ENCODE data around the gene ZNF536. TPM values are rescaled to one million over a fixed set of nuclear protein-coding genes. Genes with fewer than 3 reads are reported as not detected.
"Not testable (repeated sequence)": the region's sequence is repeated elsewhere in the genome, so short reads cannot be mapped to it uniquely, and the experiment has no call there.

ZNF536 gene
- total RNA-seq, 1 donor from 2014 or later, result not detected

GRCh38 chr19:30336290-30336689 lies 35.9 kb upstream of the ZNF536 start:
- intact Hi-C loops (cut with micrococcal nuclease), result no loop called here
- no peaks in the 10 kb centered on the region for H3K36me3 Mint-ChIP-seq (ENCODE audit: low read depth)
- H3K27ac Mint-ChIP-seq, result no peak overlapping the region
- no peaks in the 10 kb centered on the region for H3K4me1 Mint-ChIP-seq
- DNase-seq, result no peak
- H3K9me3 Mint-ChIP-seq, result no peaks in the 10 kb centered on the region
- no peak overlapping the region for H3K4me3 Mint-ChIP-seq
- no peaks in the 10 kb centered on the region for H3K27me3 Mint-ChIP-seq

DNA sequence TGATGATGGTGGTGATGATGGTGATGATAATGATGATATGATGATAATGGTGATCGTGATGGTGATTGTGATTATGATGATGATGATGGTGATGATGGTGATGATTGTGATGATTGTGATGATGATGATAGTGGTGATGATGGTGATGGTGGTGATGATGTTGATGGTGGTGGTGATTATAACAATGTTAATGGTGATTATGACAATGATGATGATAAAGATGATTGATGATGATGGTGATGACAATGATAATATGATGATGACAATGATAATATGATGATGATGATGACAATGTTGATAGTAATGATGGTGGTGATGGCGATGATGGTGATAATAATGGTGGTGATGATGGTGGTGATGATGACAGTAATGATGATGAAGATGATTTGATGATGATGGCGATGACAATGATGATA lies 34.1 kb upstream of the ZNF536 start:
- no peaks in the 10 kb centered on the region for H3K9me3 Mint-ChIP-seq
- no peak overlapping the region for H3K27ac Mint-ChIP-seq
- no peaks in the 10 kb centered on the region for H3K4me1 Mint-ChIP-seq
- no peaks in the 10 kb centered on the region for H3K27me3 Mint-ChIP-seq
- no peak for DNase-seq
- H3K4me3 Mint-ChIP-seq, result no peak overlapping the region
- intact Hi-C loops (cut with micrococcal nuclease), result no loop called here
- H3K36me3 Mint-ChIP-seq (ENCODE audit: low read depth), result no peaks in the 10 kb centered on the region

GRCh38 chr19:30338878-30339623 lies 33.1 kb upstream of the ZNF536 start:
- intact Hi-C loops (cut with micrococcal nuclease), result no loop called here
- no peaks in the 10 kb centered on the region for H3K4me1 Mint-ChIP-seq
- no peak for DNase-seq
- no peak overlapping the region for H3K4me3 Mint-ChIP-seq
- H3K27me3 Mint-ChIP-seq, result no peaks in the 10 kb centered on the region
- no peak overlapping the region for H3K27ac Mint-ChIP-seq
- no peaks in the 10 kb centered on the region for H3K36me3 Mint-ChIP-seq (ENCODE audit: low read depth)
- H3K9me3 Mint-ChIP-seq, result no peaks in the 10 kb centered on the region

DNA sequence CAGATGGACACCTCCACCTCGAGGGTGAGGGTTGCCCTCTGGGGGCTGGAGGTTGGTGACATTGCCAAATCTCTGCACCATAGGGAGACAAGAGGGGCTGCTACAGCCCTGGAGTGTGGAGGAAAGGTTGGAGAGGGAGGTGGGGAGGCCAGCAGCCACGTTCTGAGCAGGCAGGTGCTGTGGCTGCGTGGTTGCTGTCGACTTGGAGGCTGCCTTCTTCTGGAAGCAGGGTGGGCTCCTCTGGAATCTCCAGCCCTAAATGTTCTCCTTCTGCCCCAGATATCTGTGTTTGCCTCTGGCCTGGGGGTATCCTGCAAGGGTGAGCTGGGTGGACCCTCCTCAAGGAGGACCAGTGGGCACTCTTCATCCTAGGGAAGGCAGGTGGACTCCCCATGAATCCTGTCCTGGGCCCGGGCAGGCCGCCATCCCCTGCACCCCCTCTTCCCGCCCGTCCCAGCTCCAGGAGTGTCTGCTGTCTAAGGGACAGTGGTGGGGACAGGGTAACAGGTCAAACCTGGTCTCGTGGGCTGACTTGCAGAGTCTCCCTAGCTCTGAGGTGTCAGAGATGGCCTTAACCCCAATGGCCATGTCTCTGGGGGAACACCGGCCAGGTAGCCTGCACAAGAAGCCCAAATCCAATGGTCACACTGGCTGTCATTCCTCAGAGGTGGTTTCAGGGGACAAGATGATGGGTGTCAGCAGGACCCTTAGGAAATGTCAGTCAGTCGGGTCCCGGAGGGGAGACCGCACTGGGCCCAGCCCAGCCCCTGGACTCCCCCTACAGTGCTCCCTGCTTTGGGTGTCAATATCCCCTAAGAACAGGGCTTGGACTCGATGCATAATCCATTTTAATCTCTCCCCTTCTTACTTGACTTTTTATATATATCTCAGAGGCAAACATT lies 32.3 kb upstream of the ZNF536 start:
- intact Hi-C loops (cut with micrococcal nuclease), result no loop called here
- Mint-ChIP-seq H3K4me1 (no peaks in the 10 kb centered on the region), H3K27me3 (no peaks in the 10 kb centered on the region), H3K4me3 (no peak overlapping the region), H3K9me3 (no peaks in the 10 kb centered on the region), H3K36me3 (ENCODE audit: low read depth) (no peaks in the 10 kb centered on the region), H3K27ac (no peak overlapping the region)
- no peak for DNase-seq

GRCh38 chr19:30340771-30341561 lies 31.2 kb upstream of the ZNF536 start:
- no peaks in the 10 kb centered on the region for H3K27me3 Mint-ChIP-seq
- H3K9me3 Mint-ChIP-seq, result peaks cover 4% of the 10 kb centered on the region
- DNase-seq, result no peak
- H3K27ac Mint-ChIP-seq, result no peak overlapping the region
- H3K4me3 Mint-ChIP-seq, result no peak overlapping the region
- no peaks in the 10 kb centered on the region for H3K4me1 Mint-ChIP-seq
- no peaks in the 10 kb centered on the region for H3K36me3 Mint-ChIP-seq (ENCODE audit: low read depth)
- intact Hi-C loops (cut with micrococcal nuclease), result no loop called here

DNA sequence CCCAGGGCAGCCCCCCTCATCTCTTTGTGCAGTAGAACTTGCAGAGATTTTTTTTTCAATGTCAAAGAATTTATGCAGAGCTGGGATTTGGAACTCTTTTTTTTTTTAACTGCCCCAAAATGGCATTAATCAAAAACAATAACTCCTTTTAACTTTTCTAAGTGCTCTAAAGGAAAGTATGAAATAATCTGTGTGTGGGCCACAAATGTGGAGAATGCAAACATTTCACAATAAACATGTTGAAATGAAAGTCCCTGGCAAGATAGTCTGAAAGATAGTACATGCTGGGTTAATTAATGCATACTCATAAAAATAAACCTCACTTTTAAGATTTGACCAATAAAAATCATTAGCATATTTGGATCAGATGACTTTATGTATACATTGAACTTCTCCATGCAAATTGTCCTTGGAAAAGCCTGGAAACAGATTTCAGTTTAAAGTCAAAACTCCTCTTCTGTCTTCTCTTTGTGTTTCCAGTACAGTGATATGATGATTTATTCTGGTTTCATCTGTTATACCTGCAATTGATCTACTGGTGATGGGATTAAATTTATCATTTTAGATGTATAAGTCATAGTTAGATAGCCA lies 30.5 kb upstream of the ZNF536 start:
- H3K36me3 Mint-ChIP-seq (ENCODE audit: low read depth), result no peaks in the 10 kb centered on the region
- H3K4me1 Mint-ChIP-seq, result no peaks in the 10 kb centered on the region
- no peaks in the 10 kb centered on the region for H3K27me3 Mint-ChIP-seq
- H3K4me3 Mint-ChIP-seq, result no peak overlapping the region
- H3K9me3 Mint-ChIP-seq, result peaks cover 4% of the 10 kb centered on the region
- no peak overlapping the region for H3K27ac Mint-ChIP-seq
- no peak for DNase-seq
- intact Hi-C loops (cut with micrococcal nuclease), result no loop called here

DNA sequence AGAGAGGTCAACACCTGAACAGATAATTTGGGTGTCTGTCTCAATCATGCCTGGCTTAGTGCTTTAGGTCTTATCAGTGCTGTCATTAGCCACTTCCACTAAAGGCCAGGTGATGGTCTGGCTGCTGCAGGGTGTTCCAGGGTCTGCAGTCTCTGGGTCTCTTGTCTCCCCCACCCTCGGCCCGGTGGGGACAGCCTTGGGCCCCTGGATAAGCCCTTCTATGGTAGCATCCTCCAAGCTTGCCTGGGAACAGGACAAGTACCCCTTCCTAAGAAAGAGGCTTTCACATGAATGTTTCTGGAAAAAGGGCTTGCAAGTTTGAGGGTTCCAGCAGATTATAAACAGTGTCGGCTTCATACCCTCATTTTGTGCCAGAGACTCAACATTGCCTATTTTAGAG lies 29.3 kb upstream of the ZNF536 start:
- Mint-ChIP-seq H3K27me3 (no peaks in the 10 kb centered on the region), H3K4me1 (no peaks in the 10 kb centered on the region), H3K27ac (no peak overlapping the region), H3K4me3 (no peak overlapping the region), H3K9me3 (peaks cover 4% of the 10 kb centered on the region), H3K36me3 (ENCODE audit: low read depth) (no peaks in the 10 kb centered on the region)
- DNase-seq, result no peak
- intact Hi-C loops (cut with micrococcal nuclease), result no loop called here

DNA sequence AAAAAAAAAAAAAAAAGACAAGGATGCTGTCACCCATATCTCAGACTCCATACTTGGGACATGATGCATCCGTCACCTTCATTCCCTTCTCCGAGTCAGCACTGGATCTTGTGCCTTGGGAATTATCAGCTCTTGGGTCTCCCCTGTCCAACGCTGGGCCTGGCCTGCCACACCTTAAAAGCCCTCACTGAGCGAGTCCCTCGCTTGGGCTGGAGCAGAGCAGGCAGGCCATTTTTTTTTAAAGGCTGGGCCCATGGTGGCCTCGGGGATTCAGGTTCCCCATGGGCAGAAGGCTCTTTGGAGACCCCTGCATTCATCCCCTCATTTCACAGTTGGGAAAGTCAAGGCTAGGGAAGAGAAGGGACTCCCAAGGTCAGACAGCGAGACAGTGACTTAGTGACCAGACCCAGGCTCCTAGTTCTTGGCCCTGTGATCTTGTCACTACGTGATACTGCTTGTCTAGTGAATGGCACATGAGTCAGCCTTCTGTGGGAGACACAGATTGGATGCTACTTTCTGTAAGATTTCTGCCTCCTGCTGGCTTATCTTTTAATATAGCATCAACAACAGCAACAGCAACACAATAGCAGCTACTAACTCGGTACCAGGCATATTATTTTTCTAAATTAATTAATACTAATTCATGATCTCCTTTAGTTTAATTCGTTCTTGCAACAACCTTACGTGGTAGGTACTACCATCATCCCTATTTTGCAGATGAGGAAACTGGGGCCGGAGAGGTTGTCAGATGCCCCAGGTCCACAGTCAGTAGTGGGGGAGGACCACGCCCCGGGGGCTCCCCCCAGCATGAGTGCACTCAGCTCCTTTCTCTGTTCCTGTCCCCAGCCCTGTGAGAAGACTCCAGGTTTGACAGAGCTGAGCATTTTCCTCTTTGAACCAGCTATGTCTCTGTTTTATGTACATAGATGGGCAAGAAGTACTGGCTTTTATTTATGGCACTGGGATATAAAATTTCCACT lies 27.4 kb upstream of the ZNF536 start:
- intact Hi-C loops (cut with micrococcal nuclease), result no loop called here
- no peak overlapping the region for H3K4me3 Mint-ChIP-seq
- no peaks in the 10 kb centered on the region for H3K36me3 Mint-ChIP-seq (ENCODE audit: low read depth)
- peaks cover 4% of the 10 kb centered on the region for H3K9me3 Mint-ChIP-seq
- H3K4me1 Mint-ChIP-seq, result no peaks in the 10 kb centered on the region
- H3K27me3 Mint-ChIP-seq, result no peaks in the 10 kb centered on the region
- no peak for DNase-seq
- H3K27ac Mint-ChIP-seq, result no peak overlapping the region

GRCh38 chr19:30345686-30346085 lies 26.5 kb upstream of the ZNF536 start:
- Mint-ChIP-seq H3K27me3 (no peaks in the 10 kb centered on the region), H3K27ac (no peak overlapping the region), H3K36me3 (ENCODE audit: low read depth) (no peaks in the 10 kb centered on the region), H3K9me3 (peaks cover 4% of the 10 kb centered on the region), H3K4me1 (no peaks in the 10 kb centered on the region), H3K4me3 (no peak overlapping the region)
- no peak for DNase-seq
- intact Hi-C loops (cut with micrococcal nuclease), result no loop called here

DNA sequence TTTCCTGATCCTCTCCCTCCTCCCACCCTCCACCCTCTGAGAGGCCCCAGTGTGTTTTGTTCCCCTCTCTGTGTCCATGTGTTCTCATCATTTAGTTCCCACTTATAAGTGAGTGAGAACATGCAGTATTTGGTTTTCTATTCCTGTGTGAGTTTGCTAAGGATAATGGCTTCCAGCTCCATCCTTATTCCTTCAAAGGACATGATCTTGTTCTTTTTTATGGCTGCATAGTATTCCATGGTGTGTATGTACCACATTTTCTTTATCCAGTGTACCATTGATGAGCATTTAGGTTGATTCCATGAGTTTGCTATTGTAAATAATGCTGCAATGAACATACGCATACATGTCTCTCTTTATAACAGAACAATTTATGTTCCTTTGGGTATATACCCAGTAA lies 25.7 kb upstream of the ZNF536 start:
- DNase-seq; H3K4me3 Mint-ChIP-seq; H3K4me1 Mint-ChIP-seq; intact Hi-C loops (cut with micrococcal nuclease); H3K27ac Mint-ChIP-seq; H3K36me3 Mint-ChIP-seq (ENCODE audit: low read depth); H3K9me3 Mint-ChIP-seq; H3K27me3 Mint-ChIP-seq: not testable (repeated sequence)

DNA sequence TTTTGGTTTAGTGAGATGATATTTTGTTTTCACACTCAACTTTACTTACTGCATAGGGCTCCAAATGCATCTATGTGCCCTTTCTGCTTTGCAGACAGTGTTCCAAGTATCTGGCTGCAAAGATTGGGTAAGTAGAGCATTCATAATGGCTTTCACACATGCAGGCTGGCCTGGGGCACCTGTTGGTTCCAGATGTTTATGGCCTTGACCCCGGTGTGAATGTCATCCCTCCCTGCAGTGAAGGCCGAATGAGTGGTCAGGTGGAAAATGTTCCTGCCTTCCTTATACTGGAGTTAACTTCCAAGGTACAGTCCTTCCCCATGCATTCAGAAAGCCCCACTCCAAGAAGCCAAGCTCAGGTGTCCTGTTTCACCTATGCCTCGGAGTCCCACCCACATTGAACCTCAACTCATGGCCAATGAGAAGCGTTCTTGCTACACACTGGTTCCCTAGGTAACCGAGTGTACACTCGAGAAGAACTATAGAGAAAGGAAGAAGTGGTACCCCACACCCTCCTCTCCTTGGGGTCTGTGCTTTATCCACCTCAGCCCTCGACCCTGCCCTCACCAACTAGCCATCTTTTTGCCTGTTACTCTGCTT lies 23.0 kb upstream of the ZNF536 start:
- H3K27ac Mint-ChIP-seq, result no peak overlapping the region
- no peaks in the 10 kb centered on the region for H3K4me1 Mint-ChIP-seq
- no peak for DNase-seq
- intact Hi-C loops (cut with micrococcal nuclease), result no loop called here
- H3K9me3 Mint-ChIP-seq, result peaks cover 4% of the 10 kb centered on the region
- no peaks in the 10 kb centered on the region for H3K27me3 Mint-ChIP-seq
- no peaks in the 10 kb centered on the region for H3K36me3 Mint-ChIP-seq (ENCODE audit: low read depth)
- H3K4me3 Mint-ChIP-seq, result no peak overlapping the region

GRCh38 chr19:30350692-30351663 lies 21.2 kb upstream of the ZNF536 start:
- Mint-ChIP-seq H3K27me3 (no peaks in the 10 kb centered on the region), H3K27ac (no peak overlapping the region), H3K4me3 (no peak overlapping the region), H3K36me3 (ENCODE audit: low read depth) (no peaks in the 10 kb centered on the region), H3K4me1 (no peaks in the 10 kb centered on the region), H3K9me3 (no peaks in the 10 kb centered on the region)
- DNase-seq, result no peak
- intact Hi-C loops (cut with micrococcal nuclease), result no loop called here

Measured in activated CD4-positive, alpha-beta T cell treated with anti-CD3 and anti-CD28 coated beads, Interleukin-2, amount 10 ng/mL, durations not matched to agents 24 days and 14 days (primary cell).